NCI-H128 (cell line): ENCODE measurements around the gene CLRN3.

Experiments
- DNase-seq: peaks from one replicate; lab custom pipeline; 2025; ENCODE audit not compliant: unreplicated experiment; lab: John Stamatoyannopoulos, UW

Gene CLRN3, protein sequence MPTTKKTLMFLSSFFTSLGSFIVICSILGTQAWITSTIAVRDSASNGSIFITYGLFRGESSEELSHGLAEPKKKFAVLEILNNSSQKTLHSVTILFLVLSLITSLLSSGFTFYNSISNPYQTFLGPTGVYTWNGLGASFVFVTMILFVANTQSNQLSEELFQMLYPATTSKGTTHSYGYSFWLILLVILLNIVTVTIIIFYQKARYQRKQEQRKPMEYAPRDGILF

DNA sequence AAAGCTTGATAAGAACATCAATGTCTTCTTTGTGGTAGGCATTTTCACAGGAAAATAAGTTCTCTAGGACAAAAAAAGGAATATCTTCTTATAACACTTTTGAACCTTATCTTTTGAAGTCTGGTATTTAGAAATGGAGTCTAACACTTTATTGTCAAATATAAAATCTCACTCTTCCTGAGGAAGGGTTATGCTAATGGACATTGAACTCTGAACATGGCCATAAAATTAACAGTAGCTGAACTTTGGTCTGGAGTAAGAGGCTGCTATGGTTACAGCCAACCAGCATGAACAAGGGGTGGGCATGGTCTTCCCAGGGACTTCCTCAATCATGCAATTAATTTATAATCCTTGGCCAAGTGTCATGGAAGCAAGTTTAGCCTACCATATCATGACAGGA, at the start of gene CLRN3:
CLRN3 (minus strand) TSS at position 199 of the 400 bp plus-strand sequence; CDS start at position 42, 157 bp downstream.
- no peak for DNase-seq

GRCh38 chr10:127940866-127941640, 48.3 kb upstream of the CLRN3 start:
- no peak for DNase-seq

GRCh38 chr10:127939786-127940330, 47.1 kb upstream of the CLRN3 start:
- DNase-seq, result no peak

DNA sequence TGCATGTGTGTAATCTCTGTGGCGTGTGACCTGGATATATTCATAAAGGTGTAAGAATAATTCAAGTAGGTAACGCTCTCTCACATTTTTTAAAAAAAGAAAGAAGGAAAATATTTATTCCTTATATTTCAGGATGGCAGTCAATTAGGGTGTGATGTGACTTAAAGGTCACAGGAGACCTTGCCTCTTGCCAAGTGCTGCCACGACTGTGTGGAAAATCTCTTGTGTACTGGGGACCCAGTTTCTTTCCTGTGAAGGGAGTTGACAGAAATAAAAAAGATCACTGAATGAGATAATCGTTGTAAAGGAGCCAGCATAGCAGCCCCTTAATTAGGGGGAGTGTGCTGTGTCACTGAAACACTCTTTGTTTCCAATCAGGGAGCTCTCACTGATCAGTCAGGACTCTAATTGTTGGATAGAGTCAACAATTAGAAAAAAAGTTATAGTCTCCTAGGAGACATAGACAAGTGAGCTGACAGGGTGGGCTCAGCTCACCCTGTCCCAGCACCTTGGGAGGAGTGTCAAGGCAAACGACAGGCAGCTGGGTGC, 45.2 kb upstream of the CLRN3 start:
- no peak for DNase-seq

DNA sequence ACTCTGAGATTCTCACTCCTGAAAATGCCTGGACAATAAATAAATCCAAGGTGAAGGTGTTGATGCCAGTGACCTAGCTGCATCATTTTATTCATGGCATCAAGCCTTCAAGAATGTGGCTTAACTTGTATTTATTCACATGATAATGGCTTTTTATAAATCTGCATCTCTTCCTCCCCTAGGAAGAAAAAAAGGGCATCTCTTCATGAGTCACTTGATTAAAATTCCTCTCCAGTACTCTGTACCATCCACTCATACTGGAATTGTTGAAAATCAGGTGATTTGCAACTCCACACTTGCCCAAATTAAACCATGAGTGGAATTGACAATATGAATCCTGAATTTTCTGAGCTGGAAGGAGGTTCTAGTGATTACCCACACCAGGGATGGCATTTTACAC, 44.3 kb upstream of the CLRN3 start:
- DNase-seq, result no peak

DNA sequence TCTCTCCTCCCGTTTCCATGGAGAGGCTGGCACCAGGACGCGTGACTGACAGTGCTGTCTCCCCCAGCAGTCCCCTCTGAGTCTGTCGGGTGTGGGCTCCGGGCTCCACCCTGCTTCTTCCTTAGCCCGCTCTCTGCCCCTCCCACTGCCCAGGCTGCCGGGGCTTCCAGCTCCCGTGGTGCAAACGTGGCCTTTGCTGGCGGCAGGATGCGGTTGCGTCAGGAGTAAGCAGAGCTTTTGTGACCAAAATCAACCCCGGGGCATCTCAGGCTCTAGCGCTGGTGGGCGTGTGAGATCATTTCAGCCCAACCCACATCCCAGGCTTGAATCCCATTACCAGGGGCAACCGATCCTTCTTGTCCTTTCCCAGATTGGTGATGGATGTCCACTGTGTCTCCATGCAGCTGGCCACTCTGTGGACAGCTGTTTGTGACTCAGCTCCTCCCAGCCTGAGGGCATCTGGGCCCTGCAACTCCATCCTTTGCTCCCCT, 42.4 kb upstream of the CLRN3 start:
- no peak for DNase-seq

- no peak for DNase-seq
Measured at GRCh38 chr10:127934383-127934782, 41.6 kb upstream of the CLRN3 start.

- DNase-seq, result no peak
Measured at GRCh38 chr10:127933271-127933670, 40.5 kb upstream of the CLRN3 start.

DNA sequence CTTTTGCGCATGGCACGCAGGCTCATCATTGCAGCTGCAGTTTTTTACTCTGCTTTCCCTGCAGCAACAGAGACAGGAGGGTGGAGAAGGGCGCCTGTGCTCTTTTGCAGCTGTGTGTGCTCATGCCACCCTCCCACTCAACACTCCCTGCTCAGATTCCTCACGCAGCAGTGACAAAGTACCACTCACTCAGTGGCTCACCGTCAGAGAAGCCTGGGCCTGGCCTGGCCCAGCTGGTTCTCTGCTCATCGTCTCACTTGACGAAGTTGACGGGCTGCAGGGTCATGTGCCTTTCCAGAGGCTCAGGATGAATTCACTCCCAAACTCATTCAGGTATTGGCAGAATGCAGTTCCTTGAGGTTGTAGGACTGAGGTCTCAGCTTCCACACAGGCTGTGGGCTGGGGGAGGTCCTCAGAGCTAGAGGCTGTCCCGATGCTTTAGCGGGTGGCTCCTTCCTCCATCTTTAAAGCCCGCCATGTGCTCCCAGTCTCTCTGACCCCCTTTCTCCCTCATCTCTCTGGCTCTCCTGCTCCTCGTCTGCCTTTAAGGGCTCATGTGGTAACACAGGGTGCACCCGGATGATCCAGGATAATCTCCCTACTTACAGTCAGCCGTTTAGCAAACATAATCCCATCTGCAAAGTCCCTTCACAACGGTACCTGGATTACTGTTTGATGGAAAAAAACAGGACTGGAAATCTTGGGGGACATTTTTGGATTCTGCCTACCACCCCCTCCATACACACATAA, 40.0 kb upstream of the CLRN3 start:
- DNase-seq, result no peak

DNA sequence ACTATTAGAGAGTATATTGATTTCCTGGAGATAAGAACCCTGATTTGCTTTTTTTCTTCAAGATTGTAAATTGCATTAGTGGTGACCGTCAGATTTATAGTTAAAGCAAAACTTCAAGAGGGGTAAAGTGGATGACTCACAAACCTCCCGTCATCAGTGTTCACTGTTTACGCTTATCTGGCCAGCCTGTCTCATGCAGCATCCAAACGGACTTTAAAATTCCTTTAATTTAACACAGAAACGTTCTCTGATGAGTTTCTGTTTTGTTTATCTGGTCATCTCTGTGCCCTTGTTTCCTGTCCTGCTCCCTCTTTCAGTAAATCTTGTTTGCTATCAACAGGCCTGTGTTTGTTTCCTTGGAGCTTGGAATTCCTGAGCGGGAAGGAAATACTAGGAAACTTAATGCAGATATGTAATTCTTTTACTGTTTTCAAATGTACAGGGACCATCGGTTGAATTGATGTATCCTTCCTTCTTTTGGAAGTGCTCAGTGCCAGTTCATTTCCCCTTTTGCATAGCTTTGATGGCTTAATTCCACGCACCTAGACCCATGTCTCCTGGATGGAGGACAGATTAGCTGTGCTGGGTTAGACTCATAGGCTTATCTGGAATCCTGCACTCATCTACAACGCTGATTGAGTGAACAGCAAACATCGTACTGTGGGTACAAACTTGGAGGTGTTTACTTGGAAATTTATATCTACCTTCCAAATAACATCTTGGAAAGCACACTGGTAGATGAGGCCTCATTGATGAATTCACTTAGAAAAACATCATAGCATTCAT, 35.5 kb upstream of the CLRN3 start:
- DNase-seq, result no peak

DNA sequence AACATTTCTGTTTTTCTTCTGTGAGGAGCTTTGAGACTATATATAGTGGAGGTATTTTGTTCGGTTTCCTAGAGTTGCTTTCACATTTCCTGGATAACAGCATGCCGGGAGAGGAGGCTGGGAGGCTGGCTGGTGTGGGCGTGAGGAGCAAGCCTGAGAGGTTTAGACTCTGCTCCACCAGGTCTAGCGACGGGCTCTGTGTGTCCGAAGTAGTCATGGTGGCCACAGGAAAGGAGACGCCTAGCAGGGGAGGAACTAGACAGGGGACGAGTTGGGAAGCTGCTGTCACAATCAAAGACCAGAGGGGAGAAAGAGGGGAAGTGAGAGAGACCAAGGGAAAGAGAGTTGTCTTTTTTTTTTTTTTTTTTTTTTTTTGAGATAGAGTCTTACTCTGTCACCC, 33.7 kb upstream of the CLRN3 start:
- DNase-seq, result no peak

DNA sequence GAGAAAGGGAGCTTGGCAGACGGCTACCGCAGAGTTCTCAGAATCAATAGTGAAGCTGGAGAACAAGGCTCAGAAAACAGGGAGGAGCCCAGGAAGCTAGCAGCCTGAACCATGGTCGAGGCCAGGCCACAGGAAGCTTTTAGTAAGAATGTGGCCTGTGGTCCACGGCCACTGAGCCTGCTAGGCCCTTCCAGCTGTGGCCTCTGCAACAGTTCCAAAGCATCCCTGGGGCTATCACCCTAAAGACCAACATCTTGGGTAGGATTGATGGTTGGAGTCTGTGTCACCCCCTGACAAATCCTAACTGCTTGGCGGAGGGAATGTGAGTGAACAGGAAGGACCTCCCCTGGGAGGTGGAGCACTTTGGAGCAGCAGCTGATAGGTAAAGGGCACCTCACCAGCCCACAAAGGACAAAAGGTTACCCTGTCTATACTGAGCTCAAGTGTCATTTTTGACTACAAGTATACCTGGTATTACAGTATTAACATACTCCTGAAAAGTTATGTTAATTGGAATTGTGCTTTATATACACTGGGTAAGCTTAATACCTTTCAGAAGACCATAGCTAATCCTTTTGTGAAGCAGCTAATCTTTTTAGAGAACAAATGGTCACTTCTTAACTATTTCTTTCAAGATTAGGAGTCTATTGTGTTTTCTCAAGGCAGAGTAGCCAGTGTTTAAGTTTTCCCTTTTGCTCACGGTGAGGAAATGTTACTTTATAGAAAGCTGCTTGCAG, 32.9 kb upstream of the CLRN3 start:
- no peak for DNase-seq

DNA sequence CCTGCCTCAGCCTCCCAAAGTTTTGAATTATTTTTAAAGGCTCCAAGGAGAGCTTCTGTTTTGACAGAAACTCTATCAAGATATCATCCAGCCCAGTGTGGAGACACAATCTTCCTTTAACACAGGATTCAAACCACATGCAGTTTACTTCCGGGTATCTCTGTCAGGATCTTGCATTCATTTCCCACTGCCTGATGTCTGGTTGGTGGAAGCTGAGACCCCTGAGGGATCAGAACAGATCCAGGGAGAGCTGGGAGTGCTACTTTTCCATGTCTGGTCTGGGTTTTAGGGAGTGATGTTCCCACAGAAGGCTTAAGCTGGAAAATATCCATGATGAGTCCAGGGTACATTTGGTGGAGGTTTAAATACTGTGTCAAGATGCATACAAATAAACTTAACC, 30.9 kb upstream of the CLRN3 start:
- DNase-seq, result no peak

DNA sequence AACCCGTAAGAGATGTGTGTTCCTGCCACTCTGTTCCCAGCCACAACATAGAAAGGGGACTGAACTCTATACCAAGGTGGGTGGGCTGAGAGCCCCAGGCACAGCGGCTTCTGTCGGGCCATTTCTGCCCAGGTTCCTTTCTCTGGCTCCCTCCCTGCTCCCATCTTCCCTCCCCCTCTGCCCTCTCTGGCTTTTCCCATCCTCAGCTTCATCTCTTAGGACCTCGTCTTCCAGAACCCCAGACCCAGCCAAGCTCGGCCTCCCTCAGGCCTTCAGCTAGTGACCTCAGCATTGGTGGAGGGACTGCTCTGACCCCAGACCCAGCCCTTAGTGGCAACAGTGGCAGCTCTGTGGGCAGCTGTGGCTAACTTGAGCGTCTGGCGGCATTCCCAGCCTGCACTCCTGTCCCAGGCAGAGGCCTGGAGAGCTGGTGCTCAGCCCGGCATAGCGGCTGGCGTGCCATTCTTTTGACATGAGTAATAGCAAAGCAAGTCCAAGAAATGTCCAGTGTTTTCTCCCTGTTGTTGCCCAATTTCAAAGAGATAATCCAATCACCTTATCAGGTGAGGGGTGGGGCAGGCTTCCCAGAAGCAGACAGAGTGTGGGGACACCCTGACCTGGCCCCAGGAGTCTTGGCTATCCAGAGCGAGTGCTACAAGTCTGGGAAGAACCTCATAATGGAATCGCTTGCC, 30.1 kb upstream of the CLRN3 start:
- DNase-seq, result no peak

DNA sequence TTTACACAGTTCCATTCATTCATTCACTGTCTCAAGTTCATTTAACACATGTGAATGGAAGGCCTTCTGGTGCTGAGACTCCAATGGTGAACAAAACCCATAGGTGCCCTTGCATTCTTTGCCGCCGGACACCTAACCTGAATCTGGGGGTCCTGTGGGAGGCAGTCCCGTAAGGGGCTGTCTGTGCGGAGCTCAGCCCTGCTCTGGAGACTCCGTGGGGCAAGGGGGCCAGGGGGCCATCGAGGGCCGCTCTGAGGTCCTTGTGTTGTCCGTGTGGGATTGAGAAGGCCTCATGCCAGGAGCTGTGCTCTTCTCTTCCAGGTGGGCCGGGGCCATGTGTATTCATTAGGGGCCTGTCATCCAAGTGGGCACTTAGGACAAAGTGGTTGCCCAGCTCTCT, 29.5 kb upstream of the CLRN3 start:
- no peak for DNase-seq

DNA sequence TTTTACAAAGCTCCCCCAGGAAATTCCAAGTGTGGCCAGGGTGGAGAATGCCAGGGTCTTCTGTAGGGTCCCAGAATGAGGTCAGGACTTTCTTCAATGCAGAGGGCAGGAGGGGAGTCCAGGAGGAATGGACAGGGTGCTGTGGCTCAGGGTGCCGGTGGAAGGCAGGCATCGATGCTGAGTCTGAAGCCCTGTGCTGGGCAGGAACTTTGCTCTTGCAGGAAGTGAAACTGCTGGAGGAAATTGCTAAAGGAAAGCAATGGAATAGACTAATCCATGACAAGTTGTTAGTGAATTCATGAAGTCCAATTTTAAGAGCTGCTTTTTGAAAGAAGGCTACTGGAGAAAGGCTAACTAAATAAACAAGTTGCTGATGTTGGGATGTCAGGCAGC, 29.0 kb upstream of the CLRN3 start:
- no peak for DNase-seq

- DNase-seq, result no peak
Measured at GRCh38 chr10:127921075-127921752, 28.5 kb upstream of the CLRN3 start.

- no peak for DNase-seq
Measured at GRCh38 chr10:127920306-127921074, 27.7 kb upstream of the CLRN3 start.
